Fibroblast of lung (primary cell): ENCODE data around the gene ELL.

Experiments used
- CTCF ChIP-seq, 2 donors: IDR thresholded peaks in 1 of 2; conservative IDR thresholded peaks in 1 of 2; 1 replicate in 1 of 2; 2 replicates in 1 of 2; pipeline ENCODE4 v1.5.1; 2011 to 2012; ENCODE audit warnings: low read length in 2 of 2, control low read depth in 1 of 2, inconsistent platforms in 1 of 2, low read depth in 1 of 2, mild to moderate bottlenecking in 1 of 2
- EZH2 ChIP-seq: IDR thresholded peaks from 2 replicates; pipeline ENCODE4 v1.5.1; 2012; ENCODE audit warnings: low read length, control low read depth, mild to moderate bottlenecking; ENCODE audit errors: missing control alignments

DNA sequence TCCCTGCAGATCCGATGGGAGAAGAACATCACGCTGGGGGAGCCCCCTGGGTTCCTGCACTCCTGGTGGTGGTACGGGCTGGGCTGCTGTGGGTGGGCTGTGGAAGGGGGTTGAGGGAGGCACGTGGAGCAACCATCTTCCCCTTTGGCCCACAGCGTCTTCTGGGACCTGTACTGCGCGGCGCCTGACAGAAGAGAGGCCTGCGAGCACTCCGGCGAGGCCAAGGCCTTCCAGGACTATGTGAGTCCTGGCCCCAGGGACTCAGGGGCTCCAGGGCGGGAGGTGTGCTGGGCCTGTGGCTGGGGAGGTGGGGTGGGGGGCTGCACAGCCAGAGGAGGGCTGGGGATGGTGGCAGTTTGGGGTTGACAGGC lies 94.1 kb downstream of the ELL start:
- TF ChIP-seq CTCF (conservative IDR thresholded peaks at IDR 0.05 in 1 of 2, IDR thresholded peaks at IDR 0.05 in 1 of 2; ENCODE audit: low read depth in 1 of 2, low read length in 2 of 2), result no peak
- no peak for TF ChIP-seq EZH2
